GM18873 (cell line): ENCODE data around the gene ARRB1.
"Not testable (repeated sequence)": the region's sequence is repeated elsewhere in the genome, so short reads cannot be mapped to it uniquely, and the experiment has no call there.

Experiments used
- ATAC-seq: cut with Tn5 transposase; IDR thresholded peaks from one replicate; pipeline ENCODE4 v1.9.1; 2021; ENCODE audit warnings: mild to moderate bottlenecking, moderate library complexity, moderate number of reproducible peaks; ENCODE audit not compliant: unreplicated experiment, low FRiP score

Gene ARRB1

DNA sequence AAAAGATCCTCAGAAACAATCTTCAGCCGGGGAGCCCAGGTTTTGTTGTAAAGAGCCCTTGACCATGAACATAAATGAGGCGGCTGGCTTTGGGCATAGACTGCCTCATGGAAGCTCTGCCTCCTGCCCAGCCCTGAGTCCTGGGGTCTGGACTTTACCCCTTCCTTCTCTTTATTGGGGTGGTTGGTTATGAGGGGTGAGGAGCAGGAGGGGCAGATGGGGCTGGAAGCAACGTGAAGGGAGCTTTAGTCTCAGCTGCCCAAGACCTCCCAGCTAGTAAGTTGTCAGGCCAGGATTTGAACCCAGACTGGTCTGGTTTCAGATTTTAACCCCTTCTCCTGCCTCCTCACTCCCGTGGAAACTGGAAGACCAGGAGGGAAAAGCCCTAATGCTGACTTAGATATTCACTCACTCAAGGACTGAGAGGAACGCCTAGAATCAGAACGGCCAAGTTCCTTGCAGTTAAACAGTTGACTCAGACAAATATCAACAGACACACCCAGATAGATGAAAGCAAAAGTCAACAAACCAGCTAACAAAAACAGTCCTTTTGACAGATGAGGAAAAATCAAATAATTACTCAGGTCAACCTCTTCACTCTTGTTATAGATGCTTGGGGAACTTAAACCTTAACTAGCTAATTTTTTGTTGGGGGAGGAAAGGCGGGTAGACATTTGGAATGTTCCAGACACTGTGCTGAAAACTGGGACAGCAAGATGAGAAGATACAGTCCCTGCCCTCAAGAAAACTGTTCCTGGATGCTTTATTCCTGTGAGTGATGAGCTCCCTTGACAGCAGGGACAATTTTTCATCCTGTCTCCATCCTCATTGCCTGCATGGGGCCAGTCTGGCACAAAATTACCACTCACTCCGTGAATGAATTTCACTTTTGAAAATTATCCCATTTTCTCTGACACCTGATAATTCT lies 20.8 kb upstream of the ARRB1 start:
- no peak for ATAC-seq

DNA sequence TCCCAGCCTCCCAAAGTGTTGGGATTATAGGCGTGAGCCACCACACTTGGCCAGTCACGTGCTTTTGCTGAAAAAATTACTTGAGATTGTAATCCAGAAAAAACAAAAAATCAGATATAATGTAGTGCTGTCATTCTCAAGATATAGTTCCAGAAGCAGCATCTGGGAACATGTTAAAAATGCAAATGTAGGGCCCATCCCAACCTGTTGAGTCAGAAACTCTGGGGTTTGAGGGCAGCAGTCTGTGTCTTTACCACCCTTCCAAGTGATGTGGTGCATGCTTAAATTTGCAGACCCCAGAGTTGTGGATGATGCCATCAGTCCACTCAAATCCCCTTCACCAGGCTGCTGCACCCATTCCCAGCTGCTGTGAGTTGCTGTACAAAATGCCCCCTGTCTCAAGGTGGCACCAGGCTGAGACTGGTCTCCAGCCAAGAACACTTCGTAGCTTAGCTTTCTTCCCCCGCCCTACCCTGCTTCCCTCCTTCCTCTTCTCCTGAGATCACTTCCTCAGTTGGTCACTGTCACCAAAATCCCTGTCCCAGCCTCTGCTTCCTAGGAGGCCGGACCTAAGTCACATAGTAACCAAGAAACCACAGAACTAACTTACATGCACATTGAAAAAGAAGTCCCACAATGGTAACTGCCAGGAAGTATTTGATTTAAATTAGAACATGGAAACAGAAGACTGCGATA lies 18.2 kb upstream of the ARRB1 start:
- ATAC-seq: no peak

DNA sequence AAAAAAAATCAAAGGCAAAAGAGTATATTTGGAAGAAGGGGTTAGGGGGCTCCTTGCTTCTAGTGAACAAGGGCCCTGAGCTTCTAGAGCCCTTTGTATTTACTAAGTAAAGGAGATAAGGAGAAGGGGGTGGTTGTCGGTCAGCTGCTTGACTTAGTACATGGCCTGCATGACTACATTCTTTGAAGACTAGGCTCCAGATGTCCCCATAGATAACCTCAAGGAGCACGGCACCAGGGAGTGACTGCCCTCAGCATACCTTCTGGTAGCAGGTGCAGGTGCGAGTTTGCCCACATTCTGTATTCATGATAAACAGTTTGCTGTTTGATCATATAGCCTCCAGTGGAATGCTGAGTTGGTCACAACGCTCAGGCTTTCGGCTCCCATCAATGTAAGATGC lies 15.4 kb upstream of the ARRB1 start:
- ATAC-seq: not testable (repeated sequence)

DNA sequence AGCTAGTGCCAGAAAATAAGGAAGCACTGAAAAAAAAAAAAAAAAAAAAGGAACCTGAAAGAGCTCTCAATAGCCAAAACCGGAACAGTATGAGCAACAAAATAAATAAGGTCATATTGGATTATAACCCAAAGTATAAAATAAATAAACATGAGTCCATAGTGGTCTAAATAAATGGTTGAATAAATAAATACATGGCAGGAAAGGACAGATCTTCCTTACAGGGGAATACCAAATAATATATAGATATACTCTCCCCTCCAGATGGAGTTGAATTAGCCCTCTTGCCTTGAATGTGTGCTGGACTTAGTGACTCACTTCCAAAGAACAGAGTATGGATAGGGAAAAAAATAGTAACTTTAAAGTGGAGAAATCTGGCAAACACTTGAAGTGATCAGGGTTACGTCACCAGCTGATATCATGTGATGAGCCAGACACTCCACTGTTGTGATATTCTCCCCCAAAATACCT lies 14.3 kb upstream of the ARRB1 start:
- ATAC-seq: no peak

DNA sequence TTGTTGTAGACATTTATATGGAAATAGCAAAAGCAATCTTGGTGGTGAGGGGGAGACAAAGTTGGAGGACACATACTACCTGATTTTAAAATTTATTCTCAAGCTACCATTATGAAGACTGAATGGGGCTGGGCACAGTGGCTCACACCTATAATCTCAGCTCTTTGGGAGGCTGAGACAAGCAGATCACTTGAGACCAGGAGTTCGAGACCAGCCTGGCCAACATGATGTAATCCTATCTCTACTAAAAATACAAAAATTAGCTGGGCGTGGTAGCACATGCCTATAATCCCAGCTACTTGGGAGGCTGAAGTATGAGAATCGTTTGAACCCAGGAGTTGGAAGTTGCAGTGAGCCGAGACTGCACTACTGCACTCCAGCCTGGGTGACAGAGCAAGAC lies 10.8 kb upstream of the ARRB1 start:
- not testable (repeated sequence) for ATAC-seq

DNA sequence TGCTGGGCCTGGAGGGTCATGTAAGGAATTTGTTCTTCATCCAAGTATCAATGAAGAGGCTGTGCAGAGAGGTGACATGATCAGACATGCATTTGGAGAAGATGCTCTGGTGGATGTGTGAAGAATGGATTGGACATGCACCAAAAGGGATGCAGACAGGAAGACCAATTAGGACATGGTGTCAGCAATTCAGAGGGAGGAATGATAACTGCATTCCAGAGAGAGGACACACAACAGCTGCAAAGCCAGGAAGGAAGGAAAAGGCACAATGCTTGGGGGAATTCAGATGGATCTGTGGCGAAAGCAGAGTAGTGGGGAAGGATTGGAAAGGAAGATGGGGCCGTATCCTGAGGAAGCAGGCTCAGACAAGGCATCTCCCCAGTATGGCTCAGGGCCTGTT lies 5.2 kb upstream of the ARRB1 start:
- no peak for ATAC-seq

DNA sequence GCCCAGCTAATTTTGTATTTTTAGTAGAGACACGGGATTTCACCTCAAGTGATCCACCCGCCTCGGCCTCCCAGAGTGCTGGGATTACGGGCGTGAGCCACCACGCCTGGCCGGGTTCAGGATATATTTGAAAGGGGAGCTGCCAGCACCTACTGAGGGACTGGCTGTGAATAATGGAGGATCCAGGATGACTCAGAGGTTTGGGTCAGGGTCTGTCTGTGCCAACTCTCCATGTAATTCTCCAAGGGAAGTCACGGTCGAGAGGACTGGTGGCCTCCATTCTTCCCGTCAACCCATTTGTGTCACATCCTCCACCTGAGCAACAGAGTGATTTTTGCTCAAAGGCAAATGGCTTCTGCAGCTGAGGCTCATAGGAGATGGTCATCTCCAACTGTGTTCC lies 3.6 kb upstream of the ARRB1 start:
- ATAC-seq: no peak

DNA sequence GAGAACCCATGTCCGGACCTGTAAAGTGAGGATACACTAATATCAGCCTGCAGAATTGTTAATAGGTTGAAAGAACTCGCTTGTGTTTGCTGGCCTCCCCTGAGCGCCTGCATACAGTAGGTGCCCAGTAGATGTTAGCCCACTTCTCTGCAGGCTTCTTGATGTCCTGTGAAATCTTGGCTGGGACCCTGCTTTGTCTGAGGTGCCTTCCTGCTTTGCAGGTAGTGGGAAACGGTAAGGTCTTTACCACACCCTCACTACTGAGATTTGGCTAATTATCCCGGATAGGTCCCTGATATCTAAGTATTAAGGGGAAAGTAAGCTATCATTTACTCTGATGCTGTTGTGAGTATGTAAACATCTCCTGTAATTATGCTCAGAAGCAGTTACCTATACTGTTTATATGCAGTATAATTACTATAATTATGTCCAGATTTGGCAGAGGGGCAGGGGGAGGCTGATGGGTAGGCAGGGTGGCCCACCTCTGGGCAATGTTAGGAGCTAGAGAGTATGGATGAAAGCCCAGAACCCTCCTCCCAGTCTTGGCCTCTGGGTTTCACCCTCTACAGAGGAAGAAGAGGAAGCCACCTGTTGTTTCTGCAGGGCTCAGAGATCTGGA lies 1.2 kb upstream of the ARRB1 start:
- ATAC-seq: no peak

DNA sequence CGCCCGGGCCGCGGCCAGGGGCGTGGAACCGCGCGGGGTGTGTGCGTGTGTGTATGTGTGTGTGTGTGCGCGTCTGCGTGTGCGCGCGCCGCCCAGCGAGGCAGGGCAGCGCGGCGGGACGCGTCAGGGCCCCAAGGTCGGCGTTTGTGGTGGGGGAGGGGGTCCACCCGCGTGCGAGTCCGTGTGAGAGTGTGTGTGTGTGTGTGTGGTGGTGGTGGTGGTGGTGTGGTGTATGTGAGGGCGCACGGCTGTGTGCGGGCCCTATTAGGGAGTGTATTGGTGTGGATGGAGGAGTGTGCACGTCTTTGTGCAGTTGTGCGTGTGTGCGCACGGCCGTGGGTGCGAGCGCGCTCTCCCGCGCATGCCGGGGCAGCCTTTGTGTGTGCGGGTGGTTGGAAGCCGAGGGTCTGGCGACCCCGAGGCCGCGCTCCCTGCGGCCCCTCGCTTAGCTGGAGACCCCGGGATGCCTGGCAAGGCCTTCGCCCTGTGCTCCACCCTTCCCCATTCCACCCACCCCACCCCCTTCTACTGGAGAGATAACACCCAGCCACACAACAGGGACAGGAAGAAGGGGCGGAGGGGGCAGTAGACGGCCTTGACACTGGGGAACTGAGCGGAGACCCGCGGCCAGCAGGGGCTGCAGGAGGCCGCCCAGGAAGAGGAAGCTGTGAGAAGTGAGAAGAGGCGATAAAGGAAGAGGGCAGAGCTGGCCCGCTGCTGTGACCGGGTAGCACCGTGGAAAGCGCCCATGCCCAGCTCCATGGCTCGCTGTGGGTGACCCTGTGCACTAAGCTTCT lies 528 bp upstream of the ARRB1 start:
- no peak for ATAC-seq

DNA sequence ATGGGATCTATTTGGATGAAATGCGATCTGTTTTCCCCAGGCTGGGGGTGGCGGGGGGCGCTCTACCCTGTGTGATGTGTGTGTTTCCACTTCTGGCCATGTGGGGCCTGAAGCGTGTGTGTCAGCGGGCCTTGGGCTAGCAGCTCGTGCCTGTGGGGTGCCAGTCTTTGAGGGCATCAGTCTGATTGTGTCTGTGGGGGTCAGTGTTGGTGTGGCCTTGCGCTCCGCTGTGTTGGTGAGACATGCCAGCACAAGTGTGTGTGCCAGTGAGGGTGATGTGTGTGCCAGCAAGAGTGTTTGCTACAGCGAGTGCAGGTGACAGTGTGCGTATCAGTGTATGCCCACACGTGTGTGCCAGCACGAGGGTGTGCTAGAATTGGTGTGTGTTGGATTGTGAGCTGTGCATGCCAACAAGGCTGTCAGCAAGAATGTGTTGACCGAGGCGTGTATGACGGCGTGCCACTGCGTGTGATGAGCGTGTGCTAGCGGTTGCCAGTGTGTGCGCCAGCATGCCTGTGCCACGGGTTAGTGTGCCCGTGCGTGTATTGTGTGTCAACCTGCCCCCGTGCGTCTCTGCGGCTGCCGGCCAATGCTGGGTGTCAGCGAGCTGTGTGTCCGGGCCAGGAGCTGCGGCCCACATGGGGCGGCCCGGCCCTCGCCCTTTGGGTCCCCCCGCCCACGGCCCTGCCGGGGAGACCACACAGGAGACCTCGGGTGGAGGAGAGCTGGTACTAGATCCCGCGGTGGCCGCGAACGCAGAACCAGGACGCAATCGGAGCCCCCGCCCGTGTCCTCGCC lies 519 bp downstream of the ARRB1 start:
- ATAC-seq: no peak

DNA sequence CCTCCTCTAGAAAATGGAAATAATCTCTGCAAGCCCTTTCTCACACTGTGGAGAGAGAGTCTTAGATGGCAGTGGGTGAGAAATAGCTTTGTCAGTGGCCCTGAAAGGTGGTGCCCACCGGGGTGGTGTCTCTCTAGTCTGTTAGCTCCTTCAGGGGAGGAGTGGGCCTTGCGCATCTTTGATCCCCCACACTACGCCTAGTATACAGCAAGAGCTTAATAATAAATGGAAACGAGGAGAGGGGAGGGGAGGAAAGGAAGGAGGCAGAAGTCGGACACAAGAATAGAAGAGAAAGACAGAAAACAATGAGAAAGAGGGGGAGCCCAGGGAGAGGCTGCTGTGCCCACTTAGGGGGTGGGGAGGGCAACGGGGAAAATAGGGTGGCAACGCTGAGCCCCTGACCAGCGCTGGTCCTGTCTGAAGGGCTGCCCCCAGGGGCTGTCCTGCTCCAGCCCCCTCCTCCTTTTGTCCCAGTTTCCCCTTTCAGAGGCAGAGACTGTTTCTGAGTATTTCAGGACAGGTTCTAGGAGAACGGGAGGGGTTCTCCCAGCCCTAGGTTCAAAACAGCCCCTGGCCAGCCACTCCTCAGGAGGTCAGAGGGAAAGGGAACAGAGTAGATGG lies 1.2 kb downstream of the ARRB1 start:
- no peak for ATAC-seq

DNA sequence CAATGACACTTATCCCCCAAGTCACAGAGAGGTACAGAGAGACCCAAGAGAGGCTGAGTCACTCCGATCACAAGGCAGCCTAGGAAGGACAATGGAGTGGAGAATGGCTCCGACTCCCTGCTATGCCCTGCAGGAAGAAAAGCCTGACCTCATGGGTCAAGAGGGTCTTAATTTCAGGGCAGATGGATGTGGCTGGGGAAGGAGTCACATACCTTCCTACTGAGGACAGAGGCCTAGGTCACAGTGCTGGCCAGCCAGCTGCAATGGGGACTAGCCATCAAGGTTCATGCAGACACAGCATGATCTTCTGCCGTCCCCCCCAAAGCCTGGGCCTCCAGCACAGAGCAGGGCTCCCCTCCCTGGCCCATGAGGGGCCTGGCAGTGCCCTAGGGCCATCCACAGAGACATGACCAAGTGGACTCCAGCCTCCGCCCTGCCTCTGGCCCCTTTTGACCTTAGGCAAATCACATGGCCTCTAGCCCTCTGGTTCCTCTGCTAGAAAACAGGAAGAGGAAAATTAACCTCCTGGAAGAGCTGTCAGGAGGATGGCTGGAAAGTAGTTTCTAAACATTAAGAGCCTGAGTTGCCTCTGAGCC lies 1.8 kb downstream of the ARRB1 start:
- no peak for ATAC-seq

DNA sequence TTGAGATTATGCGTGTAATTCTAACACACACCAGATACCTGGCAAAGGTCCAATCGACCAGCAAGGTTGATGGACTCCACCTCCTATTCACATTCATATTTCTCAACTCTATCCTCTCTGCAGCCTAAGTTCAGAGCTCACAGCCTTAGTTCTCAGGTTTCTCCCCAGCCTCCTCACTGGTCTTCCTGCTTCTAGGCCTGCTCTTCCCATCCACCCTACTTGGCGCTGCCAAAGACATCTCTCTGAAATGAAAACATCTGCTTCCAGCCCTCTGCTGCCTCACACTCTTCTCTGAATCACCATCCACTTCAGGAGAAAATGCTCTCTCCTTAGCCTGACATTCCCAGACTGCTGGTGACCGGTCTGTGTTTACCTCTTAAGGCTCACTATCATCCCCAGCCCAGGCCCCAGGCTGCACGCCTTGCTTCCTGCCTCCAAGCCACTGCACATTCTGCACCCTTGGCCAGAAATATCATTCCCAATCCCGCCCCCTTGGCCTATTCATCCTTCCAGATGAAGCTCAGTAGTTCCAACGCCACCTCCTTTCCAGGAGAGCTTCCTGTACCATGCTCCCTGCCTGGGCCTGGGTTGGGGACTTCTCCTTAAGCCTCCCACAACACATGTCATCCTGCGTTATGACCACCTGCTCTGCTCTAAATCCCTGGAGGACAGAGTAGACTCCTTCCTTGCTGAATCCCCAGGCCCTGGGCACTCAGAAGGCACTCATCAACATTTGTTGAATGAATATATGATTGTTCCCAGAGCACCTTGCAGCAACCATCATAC lies 3.5 kb downstream of the ARRB1 start:
- no peak for ATAC-seq

DNA sequence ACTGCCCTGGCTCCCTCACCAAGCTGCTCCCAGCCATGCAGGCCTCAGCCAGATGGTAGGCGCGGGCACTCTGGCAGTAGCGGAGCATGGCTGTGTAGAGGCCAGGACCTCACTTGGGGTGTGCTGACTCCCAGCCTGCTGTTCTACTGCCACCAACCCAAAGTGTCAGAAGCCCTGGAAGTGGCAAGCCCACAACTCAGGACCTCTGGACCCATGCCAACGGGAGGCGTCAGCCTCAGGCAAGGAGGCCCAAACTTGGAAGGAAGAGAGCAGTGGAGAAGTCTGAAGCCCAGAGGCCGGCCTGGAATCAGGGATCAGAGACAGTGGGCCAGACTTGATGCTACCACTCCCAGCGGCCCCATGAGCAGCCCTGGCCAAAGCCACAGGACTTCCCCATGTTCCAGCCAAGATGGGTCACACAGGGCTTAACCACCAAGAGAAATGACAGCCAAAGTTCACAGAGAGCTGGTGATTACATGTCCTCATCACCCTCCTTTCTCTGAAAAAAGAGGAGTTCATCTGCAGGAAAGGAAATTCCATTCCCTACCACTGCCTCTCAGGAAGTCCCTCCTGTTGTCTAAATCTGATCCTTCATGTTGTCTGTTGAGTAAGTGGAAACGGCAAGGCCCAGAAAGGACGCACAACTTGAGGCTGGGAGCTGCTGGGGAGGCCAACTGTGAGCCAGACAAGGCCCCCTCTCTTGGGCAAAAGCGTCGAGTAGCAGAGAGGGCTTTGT lies 4.4 kb downstream of the ARRB1 start:
- no peak for ATAC-seq

DNA sequence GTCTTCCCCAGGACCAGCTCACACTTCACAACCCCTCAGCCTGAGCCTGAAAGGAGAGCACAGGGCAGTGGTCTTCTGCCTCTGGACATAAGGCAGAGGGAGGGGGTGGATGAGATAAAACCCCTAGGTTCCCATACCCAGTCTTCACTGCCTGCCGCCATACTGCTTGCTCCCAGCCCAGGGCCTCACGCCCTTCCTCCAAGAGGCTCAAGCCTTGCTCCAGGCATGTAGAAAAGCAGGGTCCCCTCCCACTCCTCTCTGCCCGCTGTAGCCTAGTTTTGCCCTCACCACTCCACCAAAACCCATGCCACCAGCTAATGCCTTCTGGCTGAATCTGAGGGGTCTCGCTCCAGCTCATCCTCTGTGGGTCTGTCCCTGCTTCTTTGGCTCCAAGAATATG lies 5.2 kb downstream of the ARRB1 start:
- no peak for ATAC-seq

DNA sequence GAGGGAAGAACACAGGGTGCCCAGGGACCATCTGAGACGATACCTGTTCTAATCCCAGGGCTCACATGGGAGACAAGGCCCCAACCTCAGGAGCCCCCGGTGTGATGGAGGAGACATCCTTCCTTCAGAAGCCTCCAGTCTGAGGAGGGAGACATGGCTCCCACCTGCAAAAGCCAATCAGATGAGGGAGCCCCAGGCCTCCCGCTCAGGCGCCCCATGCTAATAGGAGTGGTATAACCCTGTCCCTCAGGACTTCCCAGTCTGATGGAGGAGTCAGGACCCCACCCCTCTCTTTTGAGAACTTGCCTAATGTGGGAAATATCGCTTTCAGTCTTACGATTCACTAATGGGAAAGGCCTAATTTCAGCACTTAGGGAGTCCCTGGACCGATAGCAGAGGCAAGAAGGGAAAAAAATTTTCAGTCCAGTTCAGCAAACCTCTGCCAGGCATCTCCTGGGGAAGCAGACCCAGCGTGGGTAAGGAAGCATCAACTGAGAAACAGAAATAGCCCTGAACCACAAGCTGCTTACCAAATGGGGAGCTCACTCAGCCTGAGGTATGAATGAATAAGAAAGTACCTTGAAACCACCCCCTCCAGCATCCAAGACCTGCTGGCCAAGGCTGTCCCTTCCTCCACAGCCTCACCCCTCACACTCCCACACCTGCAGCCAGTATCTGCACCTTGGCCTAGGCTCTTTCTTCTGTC lies 5.9 kb downstream of the ARRB1 start:
- no peak for ATAC-seq
